Stimulated activated CD8-positive, alpha-beta memory T cell treated with anti-CD3 and anti-CD28 coated beads, Interleukin-12 subunit alpha, Interleukin-12 subunit beta, amount 100 ng/mL, for 24 hours (primary cell): Measurements from ENCODE around the gene PCDHGB2.
"Not testable (repeated sequence)": the region's sequence is repeated elsewhere in the genome, so short reads cannot be mapped to it uniquely, and the experiment has no call there.

ENCODE experiments used
- DNase-seq: peaks from one replicate; pipeline ENCODE4 v3.0.0-alpha.2; 2020; ENCODE audit errors: extremely low read depth

The PCDHGB2 gene

DNA sequence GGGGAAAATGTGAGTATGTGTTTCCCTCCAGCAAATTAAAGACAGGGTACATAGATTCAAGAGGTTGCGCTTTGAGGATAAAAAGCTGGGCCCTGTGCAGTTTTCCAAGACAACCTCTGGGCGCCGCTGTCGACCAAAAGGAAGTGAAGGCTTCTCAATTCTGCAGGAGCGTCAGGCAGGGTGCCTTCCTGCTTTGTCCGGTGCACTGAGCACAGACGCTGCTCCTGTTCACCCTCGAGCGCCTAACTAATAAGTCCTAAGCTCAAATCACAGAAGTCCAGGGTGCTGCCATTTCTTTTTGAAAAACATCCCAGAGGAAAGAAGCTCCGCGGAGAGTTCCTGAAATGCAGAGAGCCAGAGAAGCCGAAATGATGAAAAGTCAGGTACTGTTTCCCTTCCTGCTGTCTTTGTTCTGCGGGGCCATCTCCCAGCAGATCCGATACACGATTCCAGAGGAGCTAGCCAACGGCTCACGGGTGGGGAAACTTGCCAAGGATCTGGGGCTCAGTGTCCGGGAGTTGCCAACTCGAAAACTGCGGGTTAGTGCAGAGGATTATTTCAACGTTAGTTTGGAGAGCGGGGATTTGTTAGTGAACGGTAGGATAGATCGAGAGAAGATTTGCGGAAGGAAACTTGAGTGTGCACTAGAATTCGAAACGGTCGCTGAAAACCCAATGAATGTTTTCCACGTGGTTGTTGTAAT lies 9.7 kb upstream of the PCDHGB2 start, which contains the start of gene PCDHGB1:
PCDHGB1 (plus strand) TSS at position 183 of the 703 bp plus-strand sequence; CDS start at position 345, 162 bp downstream.
- no peak for DNase-seq

GRCh38 chr5:141351591-141351990 lies 8.2 kb upstream of the PCDHGB2 start:
- no peak for DNase-seq

GRCh38 chr5:141354900-141355469 lies 4.8 kb upstream of the PCDHGB2 start, which contains the start of gene PCDHGA4:
PCDHGA4 (plus strand) TSS chr5:141355021; CDS start chr5:141355108, 87 bp downstream.
- DNase-seq = no peak

- no peak for DNase-seq
Measured at GRCh38 chr5:141355641-141356040, 4.2 kb upstream of the PCDHGB2 start.

DNA sequence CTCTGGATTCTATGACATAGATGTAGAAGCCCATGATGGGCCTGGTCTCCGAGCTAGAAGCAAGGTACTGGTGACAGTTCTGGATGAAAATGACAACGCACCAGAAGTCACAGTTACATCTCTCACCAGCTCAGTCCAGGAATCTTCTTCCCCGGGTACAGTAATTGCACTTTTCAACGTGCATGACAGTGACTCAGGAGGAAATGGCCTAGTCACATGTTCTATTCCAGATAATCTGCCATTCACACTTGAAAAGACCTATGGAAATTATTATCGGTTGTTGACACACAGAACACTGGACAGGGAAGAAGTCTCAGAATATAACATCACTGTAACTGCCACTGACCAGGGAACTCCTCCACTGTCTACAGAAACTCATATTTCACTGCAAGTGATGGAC lies 3.7 kb upstream of the PCDHGB2 start:
- no peak for DNase-seq

DNA sequence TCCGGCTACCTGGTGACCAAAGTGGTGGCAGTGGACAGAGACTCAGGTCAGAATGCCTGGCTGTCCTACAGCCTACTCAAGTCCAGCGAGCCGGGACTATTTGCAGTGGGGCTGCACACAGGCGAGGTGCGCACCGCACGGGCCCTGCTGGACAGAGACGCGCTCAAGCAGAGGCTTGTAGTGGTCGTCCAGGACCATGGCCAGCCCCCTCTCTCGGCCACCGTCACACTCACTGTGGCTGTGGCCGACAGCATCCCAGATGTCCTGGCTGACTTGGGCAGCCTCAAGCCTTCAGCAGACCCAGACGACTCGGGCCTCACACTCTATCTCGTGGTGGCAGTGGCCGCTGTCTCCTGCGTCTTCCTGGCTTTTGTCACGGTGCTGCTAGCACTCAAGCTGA lies 2.8 kb upstream of the PCDHGB2 start:
- no peak for DNase-seq

- DNase-seq = no peak
Measured at GRCh38 chr5:141360685-141361084, 891 bp downstream of the PCDHGB2 start.

DNA sequence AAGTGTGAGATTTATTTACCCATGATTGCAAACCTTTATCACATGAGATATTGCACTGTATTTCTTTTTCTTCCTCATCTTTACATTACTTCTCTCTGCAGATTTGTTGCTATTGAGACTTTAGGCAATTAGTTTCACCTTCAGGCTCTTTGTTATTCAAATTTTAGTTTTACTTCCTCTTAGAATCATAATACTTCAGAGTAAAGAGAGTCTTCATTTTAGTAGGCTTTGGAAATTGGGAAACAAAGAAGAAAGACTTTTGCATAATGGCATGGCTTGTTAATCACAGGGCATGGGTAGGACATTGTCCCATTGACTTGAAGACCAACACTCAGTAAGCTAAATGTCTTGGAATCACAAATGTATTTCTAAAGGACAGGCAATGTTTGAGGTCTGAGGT lies 2.9 kb downstream of the PCDHGB2 start:
- DNase-seq = no peak

- DNase-seq = no peak
Measured at GRCh38 chr5:141363952-141364660, 4.3 kb downstream of the PCDHGB2 start, which contains the start of gene PCDHGA5. PCDHGA5 (plus strand) TSS chr5:141364162; CDS start chr5:141364331, 169 bp downstream.

GRCh38 chr5:141366016-141366896 lies 6.5 kb downstream of the PCDHGB2 start:
- DNase-seq = no peak

DNA sequence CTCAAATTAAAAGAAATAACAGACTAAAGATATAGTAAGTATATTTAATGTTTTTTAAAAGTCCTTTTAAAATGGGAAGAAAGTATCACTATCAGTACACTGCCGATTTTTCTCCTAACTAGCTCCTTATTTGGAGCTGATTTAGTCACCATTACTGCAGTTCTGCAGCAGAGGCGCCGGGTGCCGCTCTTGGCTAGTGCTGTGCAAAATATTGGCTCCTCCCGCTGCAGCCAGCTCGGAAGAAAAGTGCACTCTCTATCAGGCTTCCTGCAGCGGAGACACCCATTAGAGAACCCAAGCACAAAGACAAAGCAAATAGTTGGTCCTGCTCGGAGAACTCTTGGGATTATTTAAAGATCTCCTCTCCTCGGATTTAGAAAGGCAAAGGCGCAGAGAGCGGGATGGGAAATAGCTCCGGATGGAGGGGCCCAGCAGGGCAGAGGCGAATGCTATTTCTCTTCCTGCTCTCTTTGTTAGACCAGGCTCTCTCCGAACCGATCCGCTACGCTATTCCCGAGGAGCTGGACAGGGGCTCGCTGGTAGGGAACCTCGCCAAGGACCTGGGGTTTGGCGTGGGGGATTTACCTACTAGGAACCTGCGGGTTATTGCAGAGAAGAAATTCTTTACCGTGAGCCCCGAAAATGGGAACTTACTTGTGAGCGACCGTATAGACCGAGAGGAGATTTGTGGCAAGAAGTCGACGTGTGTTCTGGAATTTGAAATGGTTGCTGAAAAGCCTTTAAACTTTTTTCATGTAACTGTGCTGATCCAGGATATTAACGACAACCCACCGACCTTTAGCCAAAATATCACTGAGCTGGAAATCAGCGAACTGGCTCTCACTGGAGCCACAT lies 10.4 kb downstream of the PCDHGB2 start, which contains the start of gene PCDHGB3:
PCDHGB3 (plus strand) TSS at position 249 of the 855 bp plus-strand sequence; CDS start at position 402, 153 bp downstream.
- DNase-seq = no peak

- no peak for DNase-seq
Measured at GRCh38 chr5:141371572-141372475, 12.0 kb downstream of the PCDHGB2 start.

DNA sequence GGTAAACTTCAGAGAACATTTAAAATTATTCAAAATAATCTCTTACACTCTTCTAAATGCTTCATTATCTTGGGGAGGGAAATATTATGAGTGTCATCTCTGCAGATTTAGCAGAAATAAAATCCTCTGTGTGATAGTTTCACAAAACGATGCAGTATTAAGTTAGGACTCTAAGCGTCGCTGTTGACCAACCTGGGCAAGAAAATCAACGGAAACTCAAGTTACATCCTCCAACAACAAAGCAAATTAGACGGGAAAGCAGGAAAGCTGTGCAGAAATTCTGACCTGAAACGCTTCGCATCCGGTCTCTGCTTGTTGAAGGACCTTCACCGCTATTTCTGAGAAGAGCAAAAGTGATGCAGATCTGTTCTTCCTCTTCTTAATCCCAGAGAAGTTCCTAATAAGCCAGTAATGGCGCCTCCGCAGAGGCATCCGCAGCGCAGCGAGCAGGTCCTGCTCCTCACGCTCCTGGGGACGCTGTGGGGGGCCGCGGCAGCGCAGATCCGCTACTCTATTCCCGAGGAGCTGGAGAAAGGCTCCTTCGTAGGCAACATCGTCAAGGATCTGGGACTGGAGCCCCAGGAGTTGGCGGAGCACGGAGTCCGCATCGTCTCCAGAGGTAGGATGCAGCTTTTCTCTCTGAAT lies 14.0 kb downstream of the PCDHGB2 start, which contains the start of gene PCDHGA6:
PCDHGA6 (plus strand) TSS at position 219 of the 645 bp plus-strand sequence; CDS start at position 412, 193 bp downstream.
- no peak for DNase-seq

- no peak for DNase-seq
Measured at GRCh38 chr5:141374627-141375026, 14.8 kb downstream of the PCDHGB2 start.

DNA sequence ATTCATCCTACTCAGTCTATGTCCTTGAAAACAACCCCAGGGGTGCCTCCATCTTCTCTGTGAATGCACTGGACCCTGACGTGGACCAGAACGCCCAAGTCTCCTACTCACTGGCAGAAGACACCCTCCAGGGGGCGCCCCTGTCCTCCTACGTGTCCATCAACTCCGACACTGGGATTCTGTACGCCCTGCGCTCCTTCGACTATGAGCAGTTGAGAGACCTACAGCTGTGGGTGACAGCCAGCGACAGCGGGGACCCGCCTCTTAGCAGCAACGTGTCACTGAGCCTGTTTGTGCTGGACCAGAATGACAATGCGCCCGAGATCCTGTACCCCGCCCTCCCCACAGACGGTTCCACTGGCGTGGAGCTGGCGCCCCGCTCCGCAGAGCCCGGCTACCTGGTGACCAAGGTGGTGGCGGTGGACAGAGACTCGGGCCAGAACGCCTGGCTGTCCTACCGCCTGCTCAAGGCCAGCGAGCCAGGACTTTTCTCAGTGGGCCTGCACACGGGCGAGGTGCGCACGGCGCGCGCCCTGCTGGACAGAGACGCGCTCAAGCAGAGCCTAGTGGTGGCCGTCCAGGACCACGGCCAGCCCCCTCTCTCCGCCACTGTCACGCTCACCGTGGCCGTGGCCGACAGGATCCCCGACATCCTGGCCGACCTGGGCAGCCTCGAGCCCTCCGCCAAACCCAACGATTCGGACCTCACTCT lies 15.8 kb downstream of the PCDHGB2 start:
- not testable (repeated sequence) for DNase-seq

- no peak for DNase-seq
Measured at GRCh38 chr5:141382469-141383294, 22.9 kb downstream of the PCDHGB2 start, which contains the start of gene PCDHGA7. PCDHGA7 (plus strand) TSS chr5:141382742; CDS start chr5:141382900, 158 bp downstream.

- no peak for DNase-seq
Measured at GRCh38 chr5:141383345-141383744, 23.6 kb downstream of the PCDHGB2 start.
